GM18870 (cell line): ENCODE data around the gene KCNH3.
"Not testable (repeated sequence)": the region's sequence is repeated elsewhere in the genome, so short reads cannot be mapped to it uniquely, and the experiment has no call there.

ENCODE experiments used
- ATAC-seq: cut with Tn5 transposase; IDR thresholded peaks from one replicate; pipeline ENCODE4 v1.9.1; 2021; ENCODE audit warnings: moderate library complexity; ENCODE audit not compliant: unreplicated experiment

Gene KCNH3

GRCh38 chr12:49524660-49525324, 14.0 kb upstream of the KCNH3 start:
- no peak for ATAC-seq

- ATAC-seq = no peak
Observed at GRCh38 chr12:49525942-49526341, 12.9 kb upstream of the KCNH3 start.

GRCh38 chr12:49527361-49528130, 11.3 kb upstream of the KCNH3 start:
- no peak for ATAC-seq

GRCh38 chr12:49529414-49529813, 9.4 kb upstream of the KCNH3 start:
- no peak for ATAC-seq

- no peak for ATAC-seq
Observed at GRCh38 chr12:49531745-49532144, 7.1 kb upstream of the KCNH3 start.

GRCh38 chr12:49533331-49533730, 5.5 kb upstream of the KCNH3 start:
- ATAC-seq = no peak

- ATAC-seq = not testable (repeated sequence)
Observed at GRCh38 chr12:49534122-49534521, 4.7 kb upstream of the KCNH3 start.

- no peak for ATAC-seq
Observed at GRCh38 chr12:49534731-49535278, 4.0 kb upstream of the KCNH3 start.

- no peak for ATAC-seq
Observed at GRCh38 chr12:49535921-49536525, 2.8 kb upstream of the KCNH3 start.

GRCh38 chr12:49536526-49537071, 2.2 kb upstream of the KCNH3 start:
- no peak for ATAC-seq

GRCh38 chr12:49537231-49537751, 1.5 kb upstream of the KCNH3 start:
- no peak for ATAC-seq

GRCh38 chr12:49537752-49538509, 899 bp upstream of the KCNH3 start:
- no peak for ATAC-seq

GRCh38 chr12:49539406-49540228, 787 bp downstream of the KCNH3 start:
- no peak for ATAC-seq

GRCh38 chr12:49540229-49541139, 1.7 kb downstream of the KCNH3 start:
- ATAC-seq = no peak

- ATAC-seq = no peak
Observed at GRCh38 chr12:49541140-49541861, 2.5 kb downstream of the KCNH3 start.

- ATAC-seq = no peak
Observed at GRCh38 chr12:49541911-49542505, 3.2 kb downstream of the KCNH3 start.

GRCh38 chr12:49542592-49543160, 3.8 kb downstream of the KCNH3 start:
- no peak for ATAC-seq
